Ramos (cell line): Measurements from ENCODE around the gene DGCR6L.
"Not testable (repeated sequence)": the region's sequence is repeated elsewhere in the genome, so short reads cannot be mapped to it uniquely, and the experiment has no call there.

Source experiments
- in situ Hi-C: fragments of 300-500 bp; cut with MboI; formaldehyde crosslinking; loops from one replicate; pipeline ENCODE4 v1.14.3; 2022; ENCODE audit warnings: low sequenced_read_pairs; ENCODE audit not compliant: unreplicated experiment

DGCR6L gene

GRCh38 chr22:20328569-20328930 is 8.7 kb upstream of the DGCR6L start:
- in situ Hi-C loops, result not testable (repeated sequence)

GRCh38 chr22:20325996-20326395 is 6.1 kb upstream of the DGCR6L start:
- in situ Hi-C loops, result not testable (repeated sequence)

GRCh38 chr22:20324139-20324516 is 4.3 kb upstream of the DGCR6L start:
- in situ Hi-C loops, result no loop called here

DNA sequence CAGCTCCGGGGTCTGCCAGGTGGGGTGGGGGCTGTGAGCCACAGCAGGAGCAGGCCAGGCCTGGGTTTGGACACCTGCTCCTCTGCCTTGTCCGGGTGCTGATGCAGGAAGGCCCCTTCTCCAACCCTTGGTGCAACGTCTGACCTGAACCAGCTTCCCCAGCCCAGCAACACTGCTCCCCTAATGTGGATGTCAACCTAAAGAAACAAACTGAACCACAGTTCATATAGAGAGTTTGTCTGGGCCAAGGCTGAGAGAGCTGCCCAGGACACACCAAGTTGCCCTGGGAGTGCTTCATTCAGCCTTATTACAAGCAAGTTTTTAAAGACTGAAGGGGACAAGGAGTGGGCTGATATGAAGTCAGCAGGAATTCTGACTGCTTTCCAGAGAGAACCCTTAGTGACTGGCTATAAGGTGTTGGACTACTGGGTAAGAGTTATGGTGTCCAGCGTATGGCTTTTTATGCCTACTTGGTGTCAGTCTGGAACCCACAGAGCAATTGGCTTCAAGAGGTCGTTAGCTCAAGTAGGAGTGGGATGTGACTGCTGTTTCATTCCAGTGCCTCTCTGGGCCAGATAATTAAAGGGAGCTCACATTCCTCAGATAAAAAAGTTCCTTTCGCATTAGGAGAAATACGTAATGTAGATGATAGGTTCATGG is 1.8 kb upstream of the DGCR6L start:
- in situ Hi-C loops, result not testable (repeated sequence)

DNA sequence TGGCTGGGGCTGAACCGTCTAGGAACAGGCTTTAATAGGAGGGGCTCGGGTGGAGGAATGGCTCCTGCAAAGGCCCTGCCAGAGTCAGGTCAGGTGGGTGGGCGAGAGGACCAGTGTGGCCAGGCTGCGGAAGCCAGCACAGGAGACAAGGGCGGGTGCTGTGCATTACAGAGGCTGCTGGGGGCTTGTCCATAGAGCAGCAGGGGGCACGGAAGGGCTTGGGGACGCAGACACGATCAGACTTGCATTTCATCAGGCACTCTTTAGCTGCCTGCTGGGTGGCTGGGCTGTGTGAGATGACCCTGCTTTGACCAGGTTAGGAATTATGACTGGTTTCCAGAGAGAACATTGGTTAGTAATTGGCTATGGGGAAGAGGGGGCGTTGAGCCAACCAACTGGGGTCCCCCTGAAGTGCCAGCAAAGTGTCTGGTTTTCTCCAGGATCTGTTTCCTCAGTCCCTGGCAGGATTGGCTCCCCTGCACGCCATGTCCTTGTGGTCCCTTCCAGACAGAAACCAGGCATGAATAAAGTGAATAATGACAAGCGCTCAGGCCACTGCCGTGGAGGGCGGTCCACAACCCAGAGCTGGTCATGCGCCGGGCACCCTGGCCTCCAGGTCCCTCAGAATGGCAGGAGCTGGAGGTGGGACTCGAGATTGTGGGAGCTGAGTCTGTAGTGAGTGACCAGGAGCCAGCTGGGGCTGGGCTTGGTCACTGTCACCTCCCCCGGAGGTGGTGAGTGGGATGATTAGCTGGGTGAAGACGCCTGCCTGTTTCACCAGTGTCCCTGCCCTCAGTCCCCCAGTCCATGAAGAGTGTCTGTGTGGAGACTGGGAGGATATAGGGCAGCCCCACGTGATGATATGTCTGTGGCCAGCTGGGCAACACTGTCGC is 1.0 kb upstream of the DGCR6L start:
- in situ Hi-C loops, result not testable (repeated sequence)

GRCh38 chr22:20319041-20319744 is 667 bp downstream of the DGCR6L start:
- in situ Hi-C loops, result no loop called here

DNA sequence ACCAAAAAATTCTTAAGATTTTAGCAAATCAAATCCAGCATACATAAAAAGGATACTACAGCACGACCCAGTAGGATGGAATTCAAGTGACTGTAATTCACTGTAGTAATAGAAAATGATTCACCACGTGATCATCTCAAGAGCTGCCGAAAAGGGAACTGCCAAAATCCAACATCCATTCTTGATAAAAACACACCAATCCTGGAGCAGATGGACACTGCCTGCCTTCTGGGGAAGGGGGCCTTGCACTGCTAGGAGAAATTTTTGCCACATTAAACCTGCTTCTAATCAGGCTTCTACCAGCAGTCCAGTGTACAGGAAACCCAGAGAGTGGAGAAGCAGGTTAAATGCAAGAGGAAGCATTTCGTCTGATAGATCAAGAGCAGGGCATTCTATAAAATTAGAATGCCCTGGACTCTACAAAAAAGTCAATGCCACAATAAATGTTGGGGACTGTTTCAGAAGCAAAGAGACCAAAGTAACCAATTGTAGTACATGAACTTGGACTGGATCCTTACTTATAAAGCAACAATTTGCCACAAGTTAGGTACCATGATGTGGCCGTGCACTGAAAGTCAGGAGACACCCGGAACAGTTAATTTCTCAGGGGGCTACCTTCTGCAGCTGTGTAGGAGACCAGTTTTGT is 1.7 kb downstream of the DGCR6L start:
- in situ Hi-C loops, result not testable (repeated sequence)

DNA sequence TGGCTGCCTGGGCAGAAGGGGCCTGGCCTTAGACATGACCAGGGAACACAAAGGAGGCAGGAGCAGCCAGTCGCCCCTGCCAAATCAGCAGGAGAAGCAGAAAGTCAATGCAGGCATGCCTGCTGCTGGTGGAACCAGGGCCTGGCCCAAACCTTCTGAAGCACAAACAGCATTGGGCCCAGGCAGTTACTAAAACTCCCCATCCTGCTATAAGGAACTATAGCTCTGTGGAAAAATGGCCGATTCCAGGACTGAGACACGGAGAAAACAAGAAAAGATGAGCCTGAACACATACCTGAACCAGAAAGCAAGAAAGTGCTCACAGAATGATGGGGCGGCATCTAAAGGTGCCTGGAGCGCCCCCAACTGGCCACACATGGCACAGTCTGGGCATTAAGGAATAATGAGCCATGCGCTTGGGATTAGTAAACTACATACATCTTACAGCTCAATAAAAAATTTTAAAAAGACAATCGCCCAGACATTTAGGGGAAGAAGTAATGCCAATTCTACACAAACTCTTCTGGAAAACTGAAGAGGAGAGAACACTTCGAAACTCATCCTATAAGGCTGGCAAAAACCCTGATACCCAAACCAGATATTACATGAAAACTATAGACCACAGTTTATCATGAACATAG is 2.3 kb downstream of the DGCR6L start:
- in situ Hi-C loops, result not testable (repeated sequence)

DNA sequence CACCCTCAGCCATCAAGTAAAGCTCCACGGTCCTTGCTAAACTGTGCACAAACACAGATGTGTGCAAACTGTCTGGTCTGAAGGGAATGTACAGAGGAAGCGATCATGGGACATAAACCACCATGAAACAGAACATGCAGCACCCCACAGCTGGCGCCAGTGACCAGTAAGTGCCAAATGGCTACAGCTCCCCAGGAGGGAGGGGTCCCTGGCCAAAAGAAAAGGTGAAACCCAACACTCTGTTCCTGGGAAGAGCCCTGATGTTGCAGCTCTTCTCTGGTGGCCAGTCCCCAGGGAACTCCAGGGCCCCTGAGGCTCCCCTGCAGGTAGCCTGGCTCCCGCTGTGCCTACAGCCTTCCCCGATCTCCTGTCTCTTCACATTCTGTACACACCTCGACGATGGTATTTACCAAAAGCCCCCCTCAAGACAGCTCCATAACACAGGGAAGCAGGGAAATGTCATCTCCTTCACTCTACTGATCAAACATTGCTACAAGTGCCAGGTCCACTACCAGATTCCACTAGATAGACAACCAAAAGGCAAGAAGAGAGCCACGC is 2.9 kb downstream of the DGCR6L start:
- in situ Hi-C loops, result no loop called here

DNA sequence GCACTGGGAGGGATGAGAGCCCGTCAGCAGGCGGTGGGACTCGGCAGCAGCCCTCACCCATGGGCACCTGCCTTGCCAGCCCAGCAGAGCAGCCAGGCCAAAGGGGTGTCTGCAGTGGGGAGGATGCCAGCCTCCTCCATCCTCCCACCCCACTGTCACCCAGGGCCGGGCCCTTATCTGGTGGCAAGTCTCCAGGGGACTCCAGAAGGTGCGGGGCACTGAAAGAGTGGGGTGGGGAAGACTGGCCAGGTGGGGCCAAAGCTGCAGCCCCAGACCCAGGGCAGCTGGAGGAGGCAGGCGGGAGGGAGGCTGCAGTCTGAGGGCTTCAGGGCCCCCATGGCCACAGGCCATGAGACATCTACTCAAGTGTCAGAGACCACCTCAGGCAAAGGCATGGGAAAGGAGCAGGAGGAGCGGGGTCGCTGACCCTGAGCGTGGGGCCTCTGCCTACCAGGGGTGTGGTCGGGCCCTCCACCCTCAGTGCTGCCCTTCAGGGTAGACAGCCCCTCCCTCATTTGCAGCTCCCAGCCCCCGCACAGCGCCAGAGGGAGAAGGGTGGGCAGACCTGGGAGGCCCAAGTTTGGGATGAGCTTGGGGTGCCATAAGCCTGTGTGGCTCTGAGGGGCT is 3.5 kb downstream of the DGCR6L start:
- in situ Hi-C loops, result no loop called here

GRCh38 chr22:20315337-20316216 is 4.3 kb downstream of the DGCR6L start:
- in situ Hi-C loops, result no loop called here

- in situ Hi-C loops, result not testable (repeated sequence)
These were observed 5.0 kb downstream of the DGCR6L start for GRCh38 chr22:20314741-20315336.

DNA sequence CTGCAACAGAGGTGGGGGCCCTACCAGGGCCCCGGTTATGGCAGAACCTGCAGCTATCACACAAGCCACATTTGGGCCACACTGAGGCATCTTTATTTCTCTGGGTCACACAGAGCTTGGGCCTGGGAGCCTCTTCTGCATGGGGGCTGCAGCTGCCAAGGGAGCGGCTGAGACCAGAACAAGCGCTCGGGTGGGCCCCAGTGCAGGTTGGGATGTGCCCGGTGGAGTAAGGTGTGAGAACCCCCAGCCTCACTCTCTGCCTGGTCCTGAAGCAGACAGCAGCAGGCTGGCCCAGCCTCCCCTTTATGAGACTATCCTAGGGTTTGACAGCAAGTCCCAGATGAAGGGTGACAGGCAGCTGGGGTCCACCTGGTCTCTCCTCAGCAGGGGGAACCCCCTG is 5.7 kb downstream of the DGCR6L start:
- in situ Hi-C loops, result not testable (repeated sequence)

DNA sequence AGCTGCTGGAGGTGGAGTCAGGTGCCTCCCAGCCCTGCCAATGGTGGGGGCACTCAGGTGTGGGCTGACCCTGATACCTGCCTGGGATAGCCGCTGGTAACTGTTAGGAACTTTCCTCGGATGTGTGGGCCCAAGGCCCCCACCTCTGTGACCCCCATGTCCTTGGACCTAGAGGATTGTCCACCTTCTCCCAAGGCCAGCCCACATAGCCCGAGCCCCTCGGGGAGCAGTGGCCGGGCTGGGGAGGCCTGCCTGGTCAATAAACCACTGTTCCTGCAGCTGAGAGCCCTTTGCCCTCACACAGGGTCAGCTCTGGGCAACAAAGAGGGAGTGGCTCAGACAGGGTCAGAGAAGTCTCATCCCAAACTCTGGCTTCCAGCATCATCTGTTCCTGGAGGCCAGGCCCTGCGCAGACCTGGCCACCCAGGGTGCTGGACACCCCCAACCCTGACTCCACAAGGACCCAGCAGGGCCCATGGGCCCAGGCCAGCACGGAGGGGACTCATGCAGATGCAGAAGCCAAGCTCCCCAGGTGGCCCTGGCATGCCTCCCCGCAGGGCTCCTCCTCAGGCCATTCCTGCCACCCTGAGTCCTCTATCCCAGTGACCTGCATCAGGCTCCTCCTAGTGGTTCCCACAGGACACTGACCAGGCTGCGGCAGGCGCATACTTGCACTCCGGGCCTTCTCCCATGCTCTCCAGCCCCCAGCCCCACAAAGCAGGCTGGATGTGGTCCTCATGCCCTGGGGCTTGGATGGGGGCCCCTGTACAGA is 6.4 kb downstream of the DGCR6L start:
- in situ Hi-C loops, result not testable (repeated sequence)

DNA sequence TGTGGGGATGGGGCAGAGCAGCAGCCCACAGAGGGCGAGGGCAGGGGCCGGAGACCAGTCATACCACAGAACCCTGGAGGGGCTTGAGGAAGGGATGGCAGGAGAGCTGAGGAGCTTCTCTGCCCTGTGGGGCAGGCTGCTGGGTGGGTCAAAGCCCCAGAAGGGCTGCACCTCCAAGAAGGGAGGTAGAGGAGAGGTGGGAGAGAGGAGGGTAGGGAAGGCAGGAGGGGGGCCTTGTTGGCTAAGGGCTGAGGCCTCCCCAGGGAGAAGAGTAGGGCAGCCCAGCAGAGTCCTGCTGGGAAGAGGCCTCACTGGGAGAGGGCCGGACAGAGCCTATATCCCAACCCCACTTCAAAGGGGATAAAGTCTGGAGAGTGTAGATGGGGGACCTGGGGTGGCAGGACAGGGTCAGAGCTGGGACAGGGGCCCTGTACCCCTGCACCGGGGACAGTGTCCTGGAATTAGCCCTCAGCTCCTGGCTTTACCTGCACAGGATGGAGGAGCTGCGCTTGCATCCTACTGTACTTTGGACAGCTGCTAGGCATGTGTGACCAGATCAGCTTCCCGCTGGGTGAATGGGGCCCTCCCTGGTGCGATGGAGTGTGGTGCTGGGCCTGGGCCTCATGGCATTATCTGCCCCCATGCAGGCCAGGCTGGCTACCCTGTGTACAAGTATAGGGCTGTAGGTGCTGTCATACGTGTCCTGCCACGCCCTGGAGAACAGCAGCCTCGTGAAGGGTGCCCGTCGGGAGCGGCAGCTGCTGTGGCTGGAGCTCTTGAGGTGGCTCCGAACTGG is 7.3 kb downstream of the DGCR6L start:
- in situ Hi-C loops, result no loop called here

DNA sequence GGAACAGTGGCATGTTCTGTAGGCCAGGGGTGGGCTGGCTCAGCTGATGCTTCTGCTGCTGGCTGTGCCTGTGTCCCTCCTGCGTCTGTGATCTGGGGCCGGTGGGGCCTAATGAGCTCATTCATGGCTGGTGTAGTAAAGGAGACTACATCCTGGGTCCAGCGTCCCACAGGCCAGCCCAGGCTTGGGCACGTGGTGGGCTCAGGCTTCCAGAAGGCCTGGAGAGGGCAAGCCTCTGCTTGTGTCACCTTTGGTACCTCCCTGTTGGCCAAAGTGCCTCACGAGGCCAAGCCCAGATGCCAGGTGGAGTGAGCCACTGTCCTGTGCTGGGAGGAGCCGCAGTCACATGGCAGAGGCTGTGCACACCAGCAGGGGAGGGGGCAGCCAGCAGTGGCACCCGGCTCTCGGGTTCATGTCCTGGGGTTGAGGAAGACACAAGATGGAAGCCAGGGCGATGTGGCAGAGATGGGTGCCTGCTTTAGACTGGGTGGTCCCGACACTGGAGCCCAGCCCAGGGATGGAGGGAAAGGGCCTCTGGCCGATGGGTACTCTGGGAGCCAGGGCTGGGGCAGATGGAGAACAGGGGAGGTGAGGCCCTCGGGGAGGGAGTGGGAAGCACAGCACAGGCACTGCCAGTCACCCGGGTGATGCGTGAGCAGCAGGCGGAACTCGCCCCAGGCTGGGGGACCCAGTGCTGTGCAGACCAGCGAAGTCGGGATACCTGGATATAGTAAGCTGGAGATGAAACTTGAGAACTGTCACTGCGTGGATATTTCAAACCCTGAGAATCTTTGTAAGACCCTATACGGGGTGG is 8.4 kb downstream of the DGCR6L start:
- in situ Hi-C loops, result not testable (repeated sequence)
